HG02943 (cell line): ENCODE data around the gene DNAAF9.
"Not testable (repeated sequence)": the region's sequence is repeated elsewhere in the genome, so short reads cannot be mapped to it uniquely, and the experiment has no call there.

Experiments
- ATAC-seq: cut with Tn5 transposase; IDR thresholded peaks from one replicate; pipeline ENCODE4 v1.9.1; 2021; ENCODE audit warnings: mild to moderate bottlenecking, low read depth, moderate library complexity; ENCODE audit not compliant: unreplicated experiment

DNAAF9 gene

DNA sequence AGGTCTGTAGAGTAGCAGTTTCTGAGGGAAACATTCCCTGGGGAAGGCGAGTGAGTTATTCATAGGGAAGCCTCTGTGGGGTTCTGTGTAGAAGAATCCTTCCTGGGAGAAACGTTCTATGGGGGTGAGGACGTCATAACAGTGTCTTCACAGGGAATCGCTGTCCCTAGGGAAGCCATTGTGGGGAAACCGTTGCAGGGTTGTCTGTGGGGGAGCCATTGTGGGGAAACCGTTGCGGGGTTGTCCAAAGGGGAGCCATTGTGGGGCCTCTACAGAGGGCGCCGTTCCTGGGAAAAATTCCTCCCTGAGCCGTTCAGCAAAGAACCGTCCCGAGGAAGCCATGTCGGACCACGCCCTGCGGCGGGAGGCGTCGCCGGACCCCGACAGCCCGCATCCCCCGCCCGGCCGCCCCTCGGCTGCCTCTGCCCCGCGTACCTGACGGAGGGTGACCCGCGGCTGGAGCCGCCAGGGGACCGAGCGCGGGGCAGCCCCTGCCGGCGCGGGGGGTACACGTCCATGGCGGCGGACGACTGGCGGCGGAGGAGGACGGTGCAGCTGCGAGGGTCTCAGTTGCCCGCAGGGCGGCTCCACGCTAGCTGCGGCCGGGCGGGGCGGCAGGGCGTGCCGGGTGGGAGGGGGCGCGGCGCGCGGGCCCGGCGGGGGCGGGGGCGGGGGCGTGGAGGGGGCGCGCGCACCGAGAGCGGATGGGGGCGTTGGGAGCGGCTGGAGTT, at the start of gene DNAAF9:
Gene DNAAF9, minus strand, starts transcription at position 630 of the 731 bp plus-strand sequence. Its CDS starts 112 bp downstream, at position 518.
- ATAC-seq: peak; percentile 25

DNA sequence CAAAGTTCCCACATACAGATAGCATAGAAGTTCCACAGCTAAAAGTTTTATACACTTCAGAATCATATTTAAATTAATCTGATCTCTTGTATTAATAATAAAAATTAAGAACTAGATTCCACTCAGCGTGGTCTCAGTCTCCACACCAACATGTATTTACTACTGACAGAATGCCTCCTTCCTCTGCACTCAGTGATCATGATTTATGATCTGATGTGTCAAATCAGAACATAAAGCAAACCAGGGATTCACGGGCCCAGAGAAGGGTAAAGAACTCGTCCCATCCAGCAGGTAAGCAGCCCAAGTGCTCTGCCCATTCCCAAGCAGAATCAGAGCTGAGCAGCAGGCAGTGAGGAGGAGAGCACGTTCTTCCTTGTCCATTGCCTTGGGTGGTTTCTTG, 49.2 kb upstream of the DNAAF9 start:
- no peak for ATAC-seq

DNA sequence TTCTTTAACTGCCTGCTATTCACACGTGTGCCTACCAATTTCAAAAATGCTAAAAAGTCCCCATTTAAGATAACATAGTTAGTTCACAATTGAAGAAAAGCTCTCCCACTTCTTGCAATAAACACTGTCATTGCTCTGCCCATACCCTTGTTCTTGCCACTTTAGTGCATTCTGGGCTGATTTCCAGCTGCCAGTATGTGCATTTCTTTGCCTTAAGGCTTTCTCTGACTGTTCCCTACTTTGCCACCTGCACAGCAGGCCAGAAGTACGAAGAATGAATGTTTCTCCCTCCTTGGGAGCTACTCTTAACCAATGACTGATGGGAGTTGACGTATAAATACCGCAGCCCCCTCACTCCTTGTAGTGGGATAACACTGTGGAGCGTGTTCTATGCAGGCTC, 47.4 kb upstream of the DNAAF9 start:
- no peak for ATAC-seq

DNA sequence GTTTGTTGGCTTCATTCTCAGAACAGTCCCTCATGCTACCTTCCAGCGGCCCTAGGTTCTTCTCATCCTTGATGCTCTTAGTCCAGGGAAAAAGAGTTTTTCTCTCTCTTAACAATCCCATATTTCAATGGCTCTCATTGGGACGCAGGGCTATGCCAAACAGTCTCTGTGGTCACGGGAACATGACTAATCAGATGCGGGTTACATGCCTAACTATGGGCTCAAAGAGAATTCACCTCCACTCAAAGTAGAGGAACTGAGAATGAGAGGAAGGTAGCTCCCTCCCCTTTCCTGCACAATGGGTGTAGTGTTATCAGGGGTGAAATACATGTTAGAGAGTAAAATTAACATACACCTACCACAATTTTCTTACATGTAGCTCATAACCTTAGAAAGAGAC, 45.2 kb upstream of the DNAAF9 start:
- ATAC-seq: no peak

DNA sequence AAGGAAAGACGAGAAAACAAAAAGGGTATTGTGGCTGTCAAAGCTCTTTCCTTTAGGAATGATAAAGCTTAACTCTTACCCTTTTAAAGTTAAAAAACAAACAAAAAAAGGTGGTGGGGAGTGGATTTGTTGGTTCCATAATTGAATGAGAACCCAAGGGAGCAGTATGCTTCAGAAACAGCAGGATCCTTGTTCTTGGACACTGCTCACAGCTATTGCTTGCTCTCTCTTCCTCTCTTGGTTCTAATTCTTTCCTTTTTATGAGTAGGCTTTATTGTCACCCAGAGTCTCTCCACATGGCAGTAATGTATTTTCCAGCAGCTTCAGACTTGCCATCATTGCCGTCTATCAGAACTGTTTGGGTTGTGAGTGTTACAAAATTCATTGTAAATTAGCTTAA, 44.7 kb upstream of the DNAAF9 start:
- ATAC-seq: no peak

DNA sequence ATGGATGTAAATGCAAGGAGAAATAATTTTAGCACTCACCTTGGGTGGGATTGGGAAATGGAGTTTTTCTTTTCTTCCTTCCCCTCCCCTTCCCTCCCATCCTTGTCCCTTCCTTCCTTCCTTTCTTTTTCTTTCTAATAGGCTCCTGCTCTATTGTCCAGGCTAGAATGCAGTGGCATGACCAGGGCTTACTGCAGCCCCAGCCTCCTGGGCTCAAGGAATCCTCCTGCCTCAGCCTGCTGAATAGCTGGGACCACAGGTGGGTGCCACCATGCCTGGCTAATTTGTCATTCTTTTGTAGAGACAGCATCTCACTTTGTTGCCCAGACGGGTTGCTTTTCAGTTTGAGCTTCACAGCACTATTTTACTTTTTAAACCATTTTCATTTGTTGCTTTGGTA, 41.9 kb upstream of the DNAAF9 start:
- ATAC-seq: no peak

DNA sequence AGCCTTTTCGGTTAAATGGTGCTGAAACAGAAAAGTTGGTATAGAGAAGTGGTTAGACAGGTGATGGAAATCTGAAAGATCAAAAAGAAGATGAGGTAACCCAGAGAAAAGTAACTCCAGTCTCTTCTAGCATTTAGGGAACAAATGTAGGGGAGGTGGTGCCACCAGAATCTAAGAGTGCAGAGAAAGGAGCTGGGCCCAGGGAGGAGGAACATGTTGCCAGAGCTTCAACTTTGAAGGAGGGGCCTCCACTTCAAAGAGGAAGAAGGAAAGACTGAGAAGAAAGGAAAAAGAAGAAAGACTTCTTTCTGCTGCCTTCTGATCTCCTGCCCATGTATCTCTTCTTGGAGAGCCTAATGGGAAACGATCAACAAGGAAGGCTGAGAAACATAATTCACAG, 39.9 kb upstream of the DNAAF9 start:
- no peak for ATAC-seq

DNA sequence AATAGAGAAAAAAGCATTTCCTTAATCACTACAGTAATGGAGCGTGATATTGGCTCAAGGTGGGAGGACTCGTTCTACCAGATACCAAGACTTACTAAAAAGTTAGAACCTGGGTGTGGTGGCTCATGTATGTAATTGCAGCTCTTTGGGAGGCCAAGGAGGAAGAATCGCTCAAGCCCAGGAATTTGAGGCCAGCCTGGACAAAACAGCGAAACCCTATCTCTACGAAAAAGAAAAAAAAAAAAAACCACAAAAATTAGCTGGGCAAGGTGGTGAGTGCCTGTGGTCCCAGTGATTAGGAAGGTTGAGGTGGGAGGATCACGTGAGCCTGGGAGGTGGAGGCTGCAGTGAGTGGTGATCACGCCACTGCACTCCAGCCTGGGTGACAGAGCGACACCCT, 39.3 kb upstream of the DNAAF9 start:
- ATAC-seq: no peak

DNA sequence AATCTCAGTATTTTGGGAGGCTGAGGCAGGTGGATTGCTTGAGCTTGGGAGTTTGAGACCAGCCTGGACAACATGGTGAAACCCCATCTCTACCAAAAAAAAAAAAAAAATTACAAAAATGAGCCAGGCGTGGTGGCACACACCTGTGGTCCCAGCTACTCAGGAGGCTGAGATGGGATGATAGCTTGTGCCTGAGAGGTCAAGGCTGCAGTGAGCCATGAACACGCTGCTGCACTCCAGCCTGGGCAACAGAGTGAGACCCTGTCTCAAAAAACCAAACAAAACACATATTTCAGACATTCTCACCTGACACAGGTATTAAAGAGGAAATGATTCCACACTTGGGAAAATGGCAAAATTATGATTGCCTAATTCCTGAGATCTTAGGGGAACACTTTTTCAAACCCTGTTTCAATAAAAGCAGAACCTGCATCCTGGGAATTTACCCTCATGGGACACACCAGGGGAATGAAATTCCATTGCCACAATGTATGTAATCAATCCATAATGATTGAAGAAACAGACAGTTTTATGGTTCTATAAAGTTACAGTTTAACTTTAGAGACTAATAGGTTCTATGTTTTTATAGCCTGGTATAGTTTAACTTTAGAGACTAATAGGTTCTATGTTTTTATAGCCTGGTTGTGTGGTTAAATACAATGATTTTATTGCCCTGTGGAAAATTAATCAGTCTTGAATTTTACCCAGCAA, 29.6 kb upstream of the DNAAF9 start:
- no peak for ATAC-seq

DNA sequence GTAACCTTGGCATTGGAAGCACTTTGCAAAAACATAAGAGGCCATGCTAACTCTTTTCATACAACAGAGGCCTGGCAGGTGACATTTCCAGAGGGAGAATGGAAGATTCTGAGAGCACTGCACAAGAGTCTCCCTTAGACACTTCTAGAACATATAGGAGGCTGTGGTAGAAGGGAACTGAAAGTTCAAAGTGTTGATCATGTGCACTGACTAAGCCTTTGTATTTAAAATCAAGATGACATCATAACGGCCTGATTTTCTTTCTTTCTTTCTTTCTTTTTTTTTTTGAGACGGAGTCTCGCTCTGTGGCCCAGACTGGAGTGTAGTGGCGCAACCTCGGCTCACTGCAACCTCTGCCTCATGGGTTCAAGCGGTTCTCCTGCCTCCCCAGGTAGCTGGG, 26.8 kb upstream of the DNAAF9 start:
- ATAC-seq: no peak

DNA sequence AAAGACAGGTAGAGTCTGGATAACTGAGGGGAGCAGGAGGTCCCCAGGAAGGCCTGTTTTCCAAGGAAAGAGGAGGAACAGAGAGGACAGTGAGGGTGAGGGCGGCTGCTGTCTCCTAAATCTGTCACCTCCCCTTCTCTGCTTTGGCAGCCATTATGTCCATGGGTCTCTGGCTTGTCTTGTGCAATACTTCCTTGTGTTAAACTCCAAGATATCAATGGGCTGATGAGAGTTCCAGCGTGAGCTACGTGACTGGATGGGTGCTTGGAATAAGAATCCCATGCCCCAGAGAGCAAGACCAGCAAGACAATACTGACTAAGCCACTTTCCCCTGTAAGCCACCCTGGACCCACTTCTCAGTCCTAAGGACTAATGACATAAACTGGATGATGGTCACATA, 26.3 kb upstream of the DNAAF9 start:
- no peak for ATAC-seq

DNA sequence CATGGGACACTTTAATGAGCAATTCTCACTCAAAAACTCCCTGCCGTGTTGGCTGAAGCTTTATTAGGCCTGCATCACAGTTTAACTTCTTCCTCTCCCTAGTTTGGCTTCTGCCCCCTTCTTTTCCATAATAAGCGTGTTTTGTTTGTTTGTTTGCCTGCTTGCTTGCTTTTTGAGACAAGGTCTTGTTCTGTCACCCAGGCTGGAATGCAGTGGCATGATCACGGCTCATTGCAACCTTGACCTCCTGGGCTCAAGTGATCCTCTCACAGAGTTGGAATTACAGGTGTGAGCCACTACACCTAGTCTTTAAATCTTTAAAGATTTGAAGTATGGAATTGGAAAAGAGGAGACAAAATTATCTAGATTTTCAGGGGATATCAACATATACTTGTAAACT, 25.4 kb upstream of the DNAAF9 start:
- no peak for ATAC-seq

DNA sequence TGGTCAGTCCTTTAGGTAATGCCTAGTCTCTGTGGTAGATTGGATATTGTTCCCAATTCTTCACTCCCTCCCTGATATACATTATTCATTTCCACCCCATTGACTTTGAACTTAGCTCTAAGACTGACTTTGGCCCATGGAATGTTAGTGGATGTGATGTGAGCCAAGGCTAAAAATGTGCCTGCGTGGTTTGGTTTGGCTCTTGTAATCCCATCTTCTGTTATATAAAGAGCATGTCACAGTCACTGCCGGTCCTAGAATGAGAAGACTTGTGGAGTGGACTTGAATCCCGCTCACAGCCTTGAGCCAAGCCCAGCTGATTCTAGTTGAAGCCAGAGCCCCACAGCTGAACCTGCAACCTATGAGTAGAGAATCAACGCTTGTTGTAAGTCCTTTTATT, 23.6 kb upstream of the DNAAF9 start:
- ATAC-seq: no peak

DNA sequence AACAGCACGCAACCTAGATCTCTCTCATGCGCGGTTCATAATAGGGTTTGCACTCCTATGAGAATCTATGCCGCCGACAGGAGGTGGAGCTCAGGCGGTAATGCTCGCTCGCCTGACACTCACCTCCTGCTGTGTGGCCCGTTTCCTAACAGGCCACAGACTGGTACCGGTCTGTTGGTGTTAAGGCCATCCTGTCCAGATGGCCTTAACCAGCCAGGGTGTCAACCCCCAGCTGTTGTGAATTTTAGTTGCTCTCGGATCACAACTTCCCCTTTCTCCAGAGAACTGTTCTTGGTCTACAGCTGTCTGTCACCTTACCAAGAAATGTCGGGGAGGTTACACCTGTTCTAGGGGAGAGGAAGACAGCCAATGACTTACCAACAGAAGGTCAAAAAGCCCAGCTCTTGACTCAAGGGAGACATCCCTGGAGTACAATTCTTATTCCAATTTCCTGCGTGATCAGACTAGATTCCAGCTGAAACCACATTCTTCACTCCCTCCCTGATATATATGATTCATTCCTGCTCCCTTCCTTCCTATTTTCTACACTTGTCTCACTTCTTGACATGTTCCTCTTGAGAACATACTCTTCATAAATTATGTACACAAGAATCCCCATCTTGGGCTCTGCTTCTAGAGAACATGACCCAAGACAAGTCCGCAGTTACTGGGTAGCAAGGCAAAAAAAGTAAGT, 23.1 kb upstream of the DNAAF9 start:
- peak; percentile 78 for ATAC-seq

DNA sequence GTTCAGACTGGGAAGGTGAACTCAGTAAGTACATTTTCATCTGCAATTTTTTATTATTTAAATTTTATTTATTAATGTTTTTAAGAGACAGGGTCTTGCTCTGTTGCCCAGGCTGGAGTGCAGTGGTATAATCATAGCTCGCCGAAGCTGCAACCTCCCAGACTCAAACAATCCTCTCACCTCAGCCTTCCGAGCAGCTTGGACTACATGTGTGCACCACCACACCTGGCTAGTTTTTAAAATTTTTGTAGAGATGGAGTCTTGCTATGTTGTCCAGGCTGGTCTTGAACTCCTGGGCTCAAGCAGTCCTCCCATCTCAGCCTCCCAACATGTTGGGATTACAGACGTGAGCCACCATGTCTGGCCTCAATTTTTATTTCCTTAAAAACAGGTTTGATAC, 19.3 kb upstream of the DNAAF9 start:
- ATAC-seq: not testable (repeated sequence)

DNA sequence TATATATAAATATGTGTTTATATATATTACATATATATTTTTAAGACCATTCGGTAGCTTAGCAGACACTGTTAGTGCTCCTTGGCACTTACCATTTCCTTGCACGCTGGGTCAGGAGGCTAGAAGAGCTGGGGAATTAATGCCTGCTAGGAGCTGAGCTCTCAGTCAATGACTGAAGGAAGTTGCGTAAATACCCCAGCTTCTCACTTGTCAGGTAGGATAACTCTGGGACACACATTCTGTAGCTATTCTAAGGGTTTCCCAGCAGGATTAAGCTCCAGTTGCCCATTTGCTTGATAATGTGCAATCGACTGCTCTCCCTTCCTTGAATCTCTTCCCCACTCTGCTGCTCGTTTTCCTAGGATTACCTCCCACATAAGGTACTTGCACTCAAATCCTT, 15.7 kb upstream of the DNAAF9 start:
- ATAC-seq: no peak

DNA sequence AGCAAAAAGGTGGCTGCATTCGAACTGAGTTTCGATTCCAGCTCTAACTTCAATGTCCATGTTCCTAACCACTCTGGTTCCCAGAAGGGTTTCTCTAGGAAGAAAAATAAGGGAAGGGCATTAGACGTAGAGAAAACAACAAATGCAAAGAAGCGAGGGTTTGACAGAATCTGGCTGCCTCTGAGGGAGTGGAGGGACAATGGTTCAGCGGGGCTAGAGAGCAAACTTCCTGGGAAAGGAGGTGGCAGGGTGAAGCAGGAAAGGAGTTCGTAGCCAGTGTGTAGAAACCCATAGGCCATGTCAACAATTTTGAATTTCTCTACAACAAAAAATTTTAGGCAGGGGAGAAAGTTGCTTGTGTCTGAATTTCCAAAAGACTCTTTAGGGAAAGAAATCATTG, 14.5 kb upstream of the DNAAF9 start:
- no peak for ATAC-seq

DNA sequence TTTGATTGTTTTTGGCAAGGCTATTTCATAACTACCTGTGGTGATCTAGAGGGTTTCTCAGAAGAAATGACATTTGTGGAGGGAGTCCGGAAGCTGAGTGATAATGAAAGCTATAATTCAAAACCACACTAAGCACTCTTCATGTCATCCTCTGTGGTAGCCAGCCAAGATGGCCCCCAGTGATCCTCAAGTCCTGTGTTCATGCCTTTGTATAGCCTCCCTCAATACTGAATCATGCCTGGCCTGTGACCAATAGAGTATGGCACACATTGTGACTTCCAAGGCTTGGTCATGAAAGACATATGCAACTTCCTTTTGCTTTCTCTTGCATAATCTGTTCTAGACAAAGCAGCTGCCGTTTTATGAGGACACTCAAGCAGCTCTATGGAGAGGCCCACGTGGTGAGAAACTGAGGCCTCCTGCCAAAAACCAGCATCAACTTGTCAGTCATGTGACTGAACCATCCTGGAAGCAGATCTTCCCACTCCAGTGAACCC, 12.8 kb upstream of the DNAAF9 start:
- peak; percentile 93 for ATAC-seq

DNA sequence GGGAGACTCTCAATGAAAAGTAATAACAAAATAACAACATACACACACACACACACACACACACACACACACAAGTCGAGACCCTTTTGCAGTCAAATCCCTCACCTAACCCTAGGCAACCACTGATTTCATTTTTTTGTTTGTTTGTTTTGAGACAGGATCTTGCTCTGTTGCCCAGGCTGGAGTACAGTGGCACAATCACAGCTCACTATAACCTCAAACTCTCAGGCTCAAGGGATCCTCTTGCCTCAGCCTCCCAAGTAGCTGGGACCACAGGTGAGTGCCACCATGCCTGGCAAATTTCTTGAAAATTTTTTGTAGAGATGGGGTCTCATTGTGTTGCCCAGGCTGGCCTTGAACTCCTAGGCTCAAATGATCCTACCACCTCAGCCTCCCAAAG, 10.7 kb upstream of the DNAAF9 start:
- ATAC-seq: not testable (repeated sequence)

DNA sequence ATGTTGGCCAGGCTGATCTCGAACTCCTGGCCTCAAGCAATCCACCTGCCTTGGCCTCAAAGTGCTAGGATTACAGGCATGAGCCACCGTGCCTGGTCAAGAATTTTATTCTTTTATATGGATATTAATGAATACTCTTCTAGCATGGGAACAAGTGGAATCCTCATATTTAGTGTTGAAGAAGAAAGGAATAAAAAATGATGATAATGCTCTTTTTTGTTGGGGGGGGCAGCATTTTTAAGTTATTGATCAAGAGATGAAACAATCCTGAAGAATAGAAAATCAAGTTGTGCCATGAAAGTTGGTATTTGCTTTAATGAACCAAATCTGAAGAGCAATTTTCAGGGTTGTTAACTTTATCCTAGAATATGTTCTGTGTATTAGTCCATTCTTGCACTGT, 6.7 kb upstream of the DNAAF9 start:
- ATAC-seq: no peak

DNA sequence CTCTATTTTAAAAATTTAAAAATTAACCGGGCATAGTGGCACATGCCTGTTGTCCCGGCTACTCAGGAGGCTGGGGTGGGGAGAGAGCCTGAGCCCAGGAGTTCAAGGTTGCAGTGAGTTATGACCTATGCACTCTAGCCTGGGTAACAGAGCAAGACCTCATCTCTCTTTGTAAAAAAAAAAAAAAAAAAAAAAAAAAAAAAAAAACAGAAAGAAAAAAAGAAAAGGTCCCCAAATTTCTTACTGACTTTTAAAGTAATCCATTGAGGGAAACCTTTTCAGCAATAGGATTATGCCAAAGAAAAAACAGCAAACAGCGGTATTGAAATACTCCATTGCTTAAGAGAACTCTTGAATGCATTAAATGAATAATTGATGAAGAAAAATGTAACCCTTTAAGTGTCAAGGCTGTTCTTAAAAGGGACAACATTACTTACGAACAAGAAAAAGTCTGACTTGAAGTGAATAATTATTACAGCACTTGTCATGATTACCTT, 6.0 kb upstream of the DNAAF9 start:
- no peak for ATAC-seq
